GM23338 (cell line): Measurements from ENCODE around the gene PRR14. TPM values are rescaled to one million over a fixed set of nuclear protein-coding genes. Genes with fewer than 3 reads are reported as not detected.

Experiments used
- ATAC-seq: fragments of 200-7000 bp; cut with Tn5 transposase; 3 replicates; pipeline ENCODE4 v1.9.1; 2020
- DNase-seq: peaks from one replicate; pipeline ENCODE4 v3.0.0-alpha.2; 2015; ENCODE audit warnings: low spot score
- H2AFZ ChIP-seq: fragments of 200-600 bp; sonication (generic); 2 replicates; pipeline ENCODE4 v1.8.0; 2016; ENCODE audit warnings: antibody characterized with exemption, mild to moderate bottlenecking, moderate library complexity
- H3F3A ChIP-seq: fragments of 200-600 bp; sonication (generic); replicated peaks from 2 replicates; pipeline ENCODE4 v1.8.0; 2017; ENCODE audit warnings: antibody characterized with exemption, mixed run types, low read depth
- H3K27ac ChIP-seq: fragments of 200-600 bp; sonication (generic); 2 replicates; pipeline ENCODE4 v1.6.1; 2016; ENCODE audit warnings: low read depth
- H3K27me3 ChIP-seq: fragments of 200-600 bp; sonication (generic); 2 replicates; pipeline ENCODE4 v1.8.0; 2016; ENCODE audit warnings: mild to moderate bottlenecking, mixed run types, moderate library complexity; ENCODE audit not compliant: insufficient read depth
- H3K36me3 ChIP-seq: fragments of 200-600 bp; sonication (generic); 2 replicates; pipeline ENCODE4 v1.8.0; 2016; ENCODE audit warnings: mild to moderate bottlenecking; ENCODE audit not compliant: insufficient read depth
- H3K4me1 ChIP-seq: fragments of 200-600 bp; sonication (generic); 2 replicates; pipeline ENCODE4 v1.8.0; 2016; ENCODE audit warnings: mild to moderate bottlenecking, moderate library complexity; ENCODE audit not compliant: insufficient read depth
- H3K4me2 ChIP-seq: fragments of 200-600 bp; sonication (generic); 2 replicates; pipeline ENCODE4 v1.7.1; 2017; ENCODE audit warnings: mixed run types
- H3K4me3 ChIP-seq: fragments of 200-600 bp; sonication (generic); 2 replicates; pipeline ENCODE4 v1.6.1; 2016; ENCODE audit warnings: mixed run types
- H3K79me2 ChIP-seq: fragments of 200-600 bp; sonication (generic); replicated peaks from 2 replicates; pipeline ENCODE4 v1.8.0; 2017; ENCODE audit warnings: mild to moderate bottlenecking; ENCODE audit not compliant: insufficient read depth
- H3K9me2 ChIP-seq: fragments of 200-600 bp; sonication (generic); 2 replicates; pipeline ENCODE4 v1.8.0; 2017; ENCODE audit not compliant: insufficient read depth
- H4K20me1 ChIP-seq: fragments of 200-600 bp; sonication (generic); replicated peaks from 2 replicates; pipeline ENCODE4 v1.8.0; 2017; ENCODE audit warnings: mild to moderate bottlenecking; ENCODE audit not compliant: insufficient read depth
- H3K27ac Mint-ChIP-seq: 2 replicates; pipeline ENCODE4 v1.8.0; 2020; ENCODE audit warnings: inconsistent platforms, mild to moderate bottlenecking, moderate library complexity, mixed read lengths
- H3K27me3 Mint-ChIP-seq: 3 replicates; pipeline ENCODE4 v1.8.0; 2022; ENCODE audit warnings: low read depth, mild to moderate bottlenecking, moderate library complexity, mixed read lengths, inconsistent platforms; ENCODE audit not compliant: insufficient read depth, poor library complexity
- H3K36me3 Mint-ChIP-seq: 3 replicates; pipeline ENCODE4 v1.8.0; 2021; ENCODE audit warnings: low read depth, mild to moderate bottlenecking, inconsistent platforms, moderate library complexity, mixed read lengths
- H3K4me1 Mint-ChIP-seq: 3 replicates; pipeline ENCODE4 v1.8.0; 2020; ENCODE audit warnings: mild to moderate bottlenecking, inconsistent platforms, mixed read lengths
- H3K4me3 Mint-ChIP-seq: 3 replicates; pipeline ENCODE4 v1.8.0; 2021; ENCODE audit warnings: moderate library complexity, mild to moderate bottlenecking, inconsistent platforms, mixed read lengths
- H3K9me3 Mint-ChIP-seq: 3 replicates; pipeline ENCODE4 v1.8.0; 2020; ENCODE audit warnings: moderate library complexity, mild to moderate bottlenecking, inconsistent platforms, mixed read lengths
- CREB1 ChIP-seq: fragments of 250-450 bp; sonication (Bioruptor Pico); IDR thresholded peaks from 2 replicates; pipeline ENCODE4 v1.5.0; 2020; ENCODE audit warnings: low read depth, mild to moderate bottlenecking, moderate library complexity
- CTCF ChIP-seq, 2 experiments: fragments of 200-600 bp in 1 of 2; sonication (generic) in 1 of 2; conservative IDR thresholded peaks; 2 replicates each; pipeline versions ENCODE4 v1.5.1 to v1.6.1; 2016 to 2017; ENCODE audit warnings: antibody characterized with exemption in 2 of 2, low read depth in 2 of 2, mild to moderate bottlenecking in 2 of 2, moderate library complexity in 1 of 2
- EZH2 ChIP-seq: fragments of 200-600 bp; sonication (generic); IDR thresholded peaks from one replicate; pipeline ENCODE4 v1.8.0; 2017; ENCODE audit warnings: antibody characterized with exemption, mild to moderate bottlenecking, low read depth; ENCODE audit not compliant: unreplicated experiment
- JUNB ChIP-seq: IDR thresholded peaks from one replicate; pipeline ENCODE4 v1.6.1; 2016; ENCODE audit warnings: antibody characterized with exemption; ENCODE audit not compliant: unreplicated experiment
- POLR2AphosphoS5 ChIP-seq: IDR thresholded peaks from 2 replicates; pipeline ENCODE4 v1.6.1; 2016; ENCODE audit warnings: antibody characterized with exemption, low read depth
- REST ChIP-seq: IDR thresholded peaks from one replicate; pipeline ENCODE4 v1.6.1; 2018; ENCODE audit warnings: antibody characterized with exemption; ENCODE audit not compliant: unreplicated experiment
- ZNF331 ChIP-seq: fragments of 250-450 bp; sonication (Bioruptor Pico); IDR thresholded peaks from 2 replicates; pipeline ENCODE4 v1.5.0; 2020; ENCODE audit warnings: low read depth, mild to moderate bottlenecking, moderate library complexity
- ZNF462 ChIP-seq: fragments of 250-450 bp; sonication (Bioruptor Pico); IDR thresholded peaks from 2 replicates; pipeline ENCODE4 v1.5.0; 2020; ENCODE audit warnings: mild to moderate bottlenecking, moderate library complexity
- polyA plus RNA-seq: library from polyadenylated mRNA; unstranded; fragments of >200 nt; fragmentation: Nextera tagmentation; extraction: Ambion mirVana; gene quantifications from 2 replicates; pipeline ENCODE4 v1.2.1, GENCODE V29; 2016
- total RNA-seq: library from RNA; depleted of rRNA; stranded (reverse); fragments of >200 nt; shearing (Covaris generic); gene quantifications from 2 replicates; pipeline ENCODE4 v1.2.3, GENCODE V29; 2014

PRR14 gene
- total and polyA plus RNA-seq, 2 experiments from 2014 or later: 4.6 to 12.7 TPM

- TF ChIP-seq CTCF (conservative IDR thresholded peaks at IDR 0.05; ENCODE audit: low read depth in 2 of 2): no peak
- TF ChIP-seq EZH2: no peak
- no peak for TF ChIP-seq CREB1 (CRISPR knock-in tag)
- TF ChIP-seq ZNF331 (CRISPR knock-in tag): no peak
- TF ChIP-seq REST: no peak
These were observed 16.7 kb downstream of the PRR14 start (continued) for GRCh38 chr16:30667361-30667905.

GRCh38 chr16:30668393-30668792, 17.6 kb downstream of the PRR14 start:
- Mint-ChIP-seq H3K27ac (no peak overlapping the region), H3K4me3 (no peak overlapping the region), H3K9me3 (no peaks in the 10 kb centered on the region), H3K36me3 (peaks cover 20% of the 10 kb centered on the region), H3K27me3 (peaks cover 69% of the 10 kb centered on the region), H3K4me1 (no peaks in the 10 kb centered on the region)
- H3K9me2 ChIP-seq: no peaks in the 10 kb centered on the region
- H3K4me2 ChIP-seq: no peak overlapping the region
- TF ChIP-seq JUNB (no peak), ZNF462 (CRISPR knock-in tag) (no peak), EZH2 (no peak), CTCF (conservative IDR thresholded peaks at IDR 0.05; ENCODE audit: low read depth in 2 of 2) (no peak), ZNF331 (CRISPR knock-in tag) (no peak), POLR2AphosphoS5 (no peak)
- no peaks in the 10 kb centered on the region for H3F3A ChIP-seq
- no peak overlapping the region for H3K27ac ChIP-seq
- peaks cover 86% of the 10 kb centered on the region for H3K27me3 ChIP-seq
- H3K36me3 ChIP-seq: no peaks in the 10 kb centered on the region
- DNase-seq: no peak
- H3K79me2 ChIP-seq: no peaks in the 10 kb centered on the region
- ATAC-seq: no peak
- peaks cover 18% of the 10 kb centered on the region for H4K20me1 ChIP-seq
- H2AFZ ChIP-seq: no peak overlapping the region
- H3K4me3 ChIP-seq: no peak overlapping the region
- H3K4me1 ChIP-seq: no peaks in the 10 kb centered on the region
